NB4 (cell line): Measurements from ENCODE around the gene CRIM1.
A peak's percentile ranks its signal among the peaks of the same experiment; 100 is the strongest.

Experiments used
- DNase-seq: peaks from one replicate; pipeline ENCODE4 v3.0.0; 2010; ENCODE audit warnings: low read depth
- H3K4me3 ChIP-seq: one replicate; pipeline ENCODE4 v1.5.1; 2011; ENCODE audit warnings: mild to moderate bottlenecking, low read depth, low read length, moderate library complexity
- CTCF ChIP-seq: IDR thresholded peaks from one replicate; pipeline ENCODE4 v1.5.1; 2012; ENCODE audit warnings: low read depth, low read length
- MAX ChIP-seq: IDR thresholded peaks from 2 replicates; pipeline ENCODE4 v1.6.1; 2011; ENCODE audit warnings: low read depth, low read length
- MYC ChIP-seq: IDR thresholded peaks from 2 replicates; pipeline ENCODE4 v1.6.1; 2011; ENCODE audit warnings: low read depth, low read length
- POLR2A ChIP-seq: IDR thresholded peaks from 2 replicates; pipeline ENCODE4 v1.6.1; 2011; ENCODE audit warnings: mild to moderate bottlenecking; ENCODE audit not compliant: insufficient read length; ENCODE audit errors: extremely low read depth

The CRIM1 gene

GRCh38 chr2:36355890-36356297 is 316 bp downstream of the CRIM1 start:
- TF ChIP-seq POLR2A = no peak
- TF ChIP-seq MAX = no peak
- TF ChIP-seq CTCF = no peak
- no peak for TF ChIP-seq MYC
- no peak overlapping the region for H3K4me3 ChIP-seq
- DNase-seq = no peak

GRCh38 chr2:36356298-36356989 is 866 bp downstream of the CRIM1 start:
- H3K4me3 ChIP-seq = no peak overlapping the region
- DNase-seq = peak; percentile 68
- no peak for TF ChIP-seq POLR2A
- no peak for TF ChIP-seq MYC
- no peak for TF ChIP-seq MAX

- TF ChIP-seq MAX = no peak
- no peak for TF ChIP-seq MYC
- TF ChIP-seq POLR2A = no peak
- no peak for TF ChIP-seq CTCF
- H3K4me3 ChIP-seq = no peak overlapping the region
- peak; percentile 35 for DNase-seq
Observed at GRCh38 chr2:36356990-36357846, 1.6 kb downstream of the CRIM1 start.

GRCh38 chr2:36357847-36358659 is 2.5 kb downstream of the CRIM1 start:
- TF ChIP-seq MYC = no peak
- TF ChIP-seq CTCF = peak; percentile 11
- no peak overlapping the region for H3K4me3 ChIP-seq

GRCh38 chr2:36359067-36359466 is 3.5 kb downstream of the CRIM1 start:
- TF ChIP-seq CTCF (no peak), MAX (no peak), MYC (no peak), POLR2A (no peak)
- no peak overlapping the region for H3K4me3 ChIP-seq
- peak; percentile 26 for DNase-seq

More at GRCh38 chr2:36357847-36358659, 2.5 kb downstream of the CRIM1 start:
- peak; percentile 20 for DNase-seq
